DOHH2 (cell line): ENCODE results near the gene PSRC1.
"Not testable (repeated sequence)": the region's sequence is repeated elsewhere in the genome, so short reads cannot be mapped to it uniquely, and the experiment has no call there.

Source experiments
- EZH2phosphoT487 ChIP-seq: fragments of 200-600 bp; sonication (generic); IDR thresholded peaks from 2 replicates; pipeline ENCODE4 v1.6.1; 2017; ENCODE audit warnings: borderline replicate concordance, mild to moderate bottlenecking, antibody characterized with exemption, low read length, moderate library complexity, mixed read lengths
- TF ChIP-seq, protein P1 (sequence below): fragments of 200-600 bp; sonication (generic); IDR thresholded peaks from one replicate; pipeline ENCODE4 v1.5.1; 2014; ENCODE audit warnings: antibody characterized with exemption, mild to moderate bottlenecking, low read depth, low read length; ENCODE audit not compliant: poor library complexity, severe bottlenecking

- TF ChIP-seq, protein P1, sequence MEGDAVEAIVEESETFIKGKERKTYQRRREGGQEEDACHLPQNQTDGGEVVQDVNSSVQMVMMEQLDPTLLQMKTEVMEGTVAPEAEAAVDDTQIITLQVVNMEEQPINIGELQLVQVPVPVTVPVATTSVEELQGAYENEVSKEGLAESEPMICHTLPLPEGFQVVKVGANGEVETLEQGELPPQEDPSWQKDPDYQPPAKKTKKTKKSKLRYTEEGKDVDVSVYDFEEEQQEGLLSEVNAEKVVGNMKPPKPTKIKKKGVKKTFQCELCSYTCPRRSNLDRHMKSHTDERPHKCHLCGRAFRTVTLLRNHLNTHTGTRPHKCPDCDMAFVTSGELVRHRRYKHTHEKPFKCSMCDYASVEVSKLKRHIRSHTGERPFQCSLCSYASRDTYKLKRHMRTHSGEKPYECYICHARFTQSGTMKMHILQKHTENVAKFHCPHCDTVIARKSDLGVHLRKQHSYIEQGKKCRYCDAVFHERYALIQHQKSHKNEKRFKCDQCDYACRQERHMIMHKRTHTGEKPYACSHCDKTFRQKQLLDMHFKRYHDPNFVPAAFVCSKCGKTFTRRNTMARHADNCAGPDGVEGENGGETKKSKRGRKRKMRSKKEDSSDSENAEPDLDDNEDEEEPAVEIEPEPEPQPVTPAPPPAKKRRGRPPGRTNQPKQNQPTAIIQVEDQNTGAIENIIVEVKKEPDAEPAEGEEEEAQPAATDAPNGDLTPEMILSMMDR = not testable (repeated sequence)
- TF ChIP-seq EZH2phosphoT487 = not testable (repeated sequence)
Measured at GRCh38 chr1:109286762-109287161, 3.8 kb upstream of the PSRC1 start.
